ENCODE data around the gene SULT1C4.
"Not testable (repeated sequence)": the region's sequence is repeated elsewhere in the genome, so short reads cannot be mapped to it uniquely, and the experiment has no call there.

SULT1C4 gene

DNA sequence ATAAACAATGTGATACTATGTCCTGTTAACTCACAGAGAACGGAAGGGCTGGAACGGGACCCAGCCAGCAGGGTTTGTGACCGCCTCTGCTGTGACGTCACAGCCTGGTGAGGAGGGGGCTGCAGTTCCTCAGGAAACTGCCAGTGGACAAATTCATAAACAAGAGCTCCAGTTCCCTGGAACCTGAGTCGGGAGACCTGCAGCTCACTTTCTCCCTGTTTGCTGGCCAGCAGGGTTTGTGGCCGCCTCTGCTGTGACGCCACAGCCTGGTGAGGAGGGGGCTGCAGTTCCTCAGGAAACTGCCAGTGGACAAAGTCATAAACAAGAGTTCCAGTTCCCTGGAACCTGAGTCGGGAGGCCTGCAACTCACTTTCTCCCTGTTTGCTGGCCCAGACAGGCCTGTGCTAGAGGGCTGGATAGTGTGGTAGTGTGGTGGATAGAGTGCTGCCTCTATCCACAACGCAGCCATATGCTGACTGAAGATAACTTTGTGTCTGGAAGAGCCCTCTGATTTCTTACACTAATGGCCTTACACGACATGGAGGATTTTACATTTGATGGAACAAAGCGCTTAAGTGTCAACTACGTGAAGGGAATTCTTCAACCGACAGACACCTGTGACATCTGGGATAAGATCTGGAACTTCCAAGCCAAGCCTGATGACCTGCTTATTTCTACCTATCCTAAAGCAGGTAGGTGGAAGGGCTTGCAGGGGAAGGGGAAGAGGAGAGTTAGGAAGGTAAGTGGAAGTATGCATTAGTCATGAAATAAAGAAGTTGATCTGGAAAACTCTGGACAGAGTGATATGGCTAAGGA is at the start of gene SULT1C4:
Gene SULT1C4 (plus strand): TSS at position 140 of the 816 bp plus-strand sequence. CDS start 384 bp downstream, at position 524.
- DNase-seq: no peak

GRCh38 chr2:108329771-108330170 is 48.0 kb upstream of the SULT1C4 start:
- DNase-seq: no peak

DNA sequence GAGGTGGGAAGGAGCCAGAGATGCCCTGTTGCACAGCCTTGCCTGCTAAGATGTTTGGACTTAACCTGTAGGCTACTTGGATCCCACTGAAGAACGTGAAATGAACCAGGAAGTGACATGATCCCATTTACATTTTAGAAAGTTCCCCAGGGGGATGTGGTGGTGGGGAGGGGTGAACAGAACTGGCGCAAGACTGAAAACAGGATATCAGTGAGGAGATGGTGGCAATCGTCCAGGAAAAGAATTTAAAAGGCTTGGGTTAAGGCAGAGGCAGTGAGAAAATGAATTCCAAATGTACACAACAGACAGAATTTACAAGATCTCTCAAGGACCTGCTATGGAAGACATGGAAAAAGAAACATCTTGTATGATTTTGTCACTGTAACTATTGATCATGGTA is 46.8 kb upstream of the SULT1C4 start:
- DNase-seq: no peak

- no peak for DNase-seq
These were observed 31.8 kb upstream of the SULT1C4 start for GRCh38 chr2:108345951-108346350.

DNA sequence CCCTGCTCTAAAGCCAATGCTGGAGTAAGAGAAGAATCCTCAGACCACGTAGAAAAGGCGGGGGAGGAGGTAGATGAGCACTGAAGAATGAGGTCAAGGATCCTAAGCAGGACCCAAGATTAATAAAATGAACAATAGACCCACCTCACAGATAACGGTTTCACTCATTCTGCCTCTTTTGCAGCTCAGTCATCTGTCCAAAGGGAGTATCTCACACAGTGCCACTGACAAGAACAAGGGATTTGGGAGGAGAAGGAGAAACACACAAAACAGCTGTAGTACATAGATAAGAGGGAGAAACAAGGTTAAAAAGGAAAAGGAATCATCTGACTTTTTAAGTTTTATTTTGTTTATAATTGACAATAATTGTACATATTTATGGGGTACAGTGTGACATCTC is 30.9 kb upstream of the SULT1C4 start:
- no peak for DNase-seq

DNA sequence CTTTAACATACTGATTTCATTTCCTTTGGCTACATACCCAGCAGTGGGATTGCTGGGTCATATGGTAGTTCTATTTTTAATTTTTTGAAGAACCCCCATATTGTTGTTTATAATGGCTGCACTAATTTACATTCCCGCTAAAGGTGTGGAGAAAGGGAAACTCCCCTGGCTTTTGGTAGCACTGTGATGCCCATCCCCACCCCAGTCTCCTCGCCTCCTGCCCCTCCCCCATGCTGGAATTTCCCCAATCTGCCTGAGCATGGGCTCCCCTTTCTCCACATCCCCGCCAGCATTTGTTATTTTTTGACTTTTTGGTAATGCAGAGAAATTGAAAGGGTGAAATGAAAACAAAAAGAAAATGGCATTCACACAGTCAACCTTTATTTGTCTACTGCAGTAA is 30.0 kb upstream of the SULT1C4 start:
- DNase-seq: no peak

DNA sequence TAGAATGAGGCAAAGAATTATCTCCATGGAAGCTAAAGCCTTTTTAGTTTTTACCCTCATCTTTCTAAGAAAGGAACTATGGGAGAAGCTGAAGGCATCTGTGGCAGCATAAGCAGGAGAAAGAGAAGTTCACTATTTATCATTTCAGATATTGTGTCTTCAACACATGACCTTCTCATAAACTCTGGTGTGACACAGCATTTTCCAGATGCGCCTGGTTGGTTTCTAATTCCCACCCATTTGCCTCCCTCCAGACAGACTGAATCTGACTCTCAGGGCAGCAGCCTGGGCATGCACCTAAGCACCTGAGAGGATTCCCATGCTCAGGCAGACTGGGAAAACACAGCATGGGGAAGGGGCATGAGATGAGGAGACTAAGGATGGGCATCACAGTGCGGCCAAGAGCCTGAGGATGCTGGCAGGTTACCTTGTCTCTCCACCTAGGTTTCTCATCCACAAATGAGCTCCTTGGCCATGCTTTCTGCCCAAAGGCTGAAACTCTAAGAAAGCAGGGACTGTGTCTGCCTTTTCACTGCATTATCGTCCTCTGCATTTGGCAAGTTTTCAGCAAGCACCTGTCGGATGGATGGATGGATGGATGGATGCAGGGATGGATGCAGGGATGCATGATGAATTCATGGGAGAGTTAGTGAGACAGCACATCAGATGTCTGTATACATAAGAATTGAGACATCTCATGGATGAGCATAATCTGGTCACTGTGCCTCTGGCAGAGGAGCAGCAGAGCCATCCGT is 28.8 kb upstream of the SULT1C4 start:
- DNase-seq: no peak

DNA sequence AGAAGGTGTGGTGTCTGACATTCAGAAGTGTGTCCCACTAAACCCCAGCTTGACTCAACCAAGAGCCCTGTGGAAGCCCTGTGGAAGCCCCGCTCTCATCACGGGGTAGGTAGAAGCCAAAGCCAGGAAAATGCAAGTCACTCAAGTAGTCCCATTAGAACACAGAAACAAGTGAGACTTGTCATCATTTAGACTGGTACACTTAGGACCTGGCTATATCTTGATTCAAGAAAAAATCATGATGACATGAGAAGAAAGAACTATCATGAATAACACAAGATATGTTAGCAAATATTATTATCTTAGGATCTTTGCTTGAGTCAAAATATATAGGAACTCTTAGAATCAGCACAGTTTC is 28.2 kb upstream of the SULT1C4 start:
- no peak for DNase-seq

DNA sequence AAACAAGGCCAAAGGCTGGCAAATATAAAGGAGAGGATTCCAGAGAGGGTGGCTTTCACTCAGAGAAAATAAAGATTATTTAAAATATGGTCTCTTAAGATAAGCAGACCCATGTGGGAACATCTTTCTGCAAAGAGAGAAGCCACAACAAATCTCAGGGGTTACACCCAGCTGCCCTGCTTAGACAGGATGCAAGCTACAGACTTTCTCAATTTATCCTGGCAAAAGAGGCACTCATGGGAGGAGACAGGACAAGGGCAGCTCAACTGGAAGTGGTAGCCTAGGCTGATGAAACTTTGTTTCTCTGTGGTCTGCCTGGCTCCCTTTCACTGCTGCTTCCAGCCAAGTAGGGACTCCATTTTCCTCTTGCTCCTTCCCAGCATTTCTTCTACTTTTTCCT is 25.9 kb upstream of the SULT1C4 start:
- DNase-seq: no peak

DNA sequence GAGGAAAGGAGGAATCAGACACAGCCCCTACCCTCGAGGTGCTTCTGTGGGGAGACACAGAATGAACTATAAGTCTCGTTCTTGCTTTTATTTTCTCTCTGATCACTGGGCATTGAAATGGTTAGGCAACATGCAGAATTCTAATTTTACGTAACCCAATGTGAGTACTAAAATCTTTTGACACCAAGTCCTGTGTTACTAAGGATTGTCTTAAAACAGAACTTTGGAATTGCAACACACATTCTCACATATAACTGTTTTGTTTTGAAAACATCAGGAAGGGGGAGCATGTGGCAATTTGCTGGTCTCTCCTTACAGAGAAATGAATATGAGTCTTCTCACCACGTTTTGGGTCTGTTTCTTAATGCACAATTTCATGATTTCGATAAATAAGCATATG is 23.6 kb upstream of the SULT1C4 start:
- DNase-seq: no peak

DNA sequence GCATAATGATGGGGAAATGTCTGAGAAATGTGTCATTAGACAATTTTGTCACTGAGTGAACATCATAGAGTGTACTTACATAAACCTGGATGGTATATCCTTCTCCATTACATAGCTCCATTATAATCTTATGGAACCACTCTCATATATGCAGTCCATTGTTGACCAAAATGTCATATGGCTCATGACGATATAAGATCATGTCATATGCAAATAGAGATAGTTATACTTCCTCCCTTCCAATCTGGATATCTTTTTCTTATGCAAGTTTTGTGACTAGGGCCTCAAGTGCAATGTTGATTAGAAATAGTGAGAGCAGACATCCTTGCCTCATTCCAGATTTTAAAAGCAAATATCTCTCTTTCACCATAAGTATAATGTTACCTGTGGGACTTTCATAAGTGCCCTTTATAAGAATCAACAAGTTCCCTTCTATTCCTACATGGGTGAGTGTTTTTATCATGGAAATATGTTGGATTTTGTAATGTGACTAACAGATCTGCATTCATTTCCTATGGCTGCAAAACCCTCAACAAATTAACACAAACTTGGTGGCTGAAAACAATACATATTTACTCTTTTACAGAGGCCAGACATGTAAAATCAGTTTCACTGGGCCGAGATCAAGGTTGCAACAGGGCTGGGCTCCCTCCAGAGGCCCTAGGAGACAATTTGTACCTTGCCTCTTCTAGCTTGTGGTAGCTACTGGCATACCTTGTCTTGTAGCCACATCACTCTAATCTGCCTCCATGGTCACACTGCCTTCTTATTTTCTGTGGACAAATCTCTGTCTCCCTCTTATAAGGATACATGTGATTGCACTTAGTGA is 21.6 kb upstream of the SULT1C4 start:
- no peak for DNase-seq

- DNase-seq: not testable (repeated sequence)
These were observed 18.4 kb upstream of the SULT1C4 start for GRCh38 chr2:108359336-108359735.

- no peak for DNase-seq
These were observed 16.8 kb upstream of the SULT1C4 start for GRCh38 chr2:108360776-108361468.

- no peak for DNase-seq
These were observed 14.5 kb upstream of the SULT1C4 start for GRCh38 chr2:108363024-108363907.

DNA sequence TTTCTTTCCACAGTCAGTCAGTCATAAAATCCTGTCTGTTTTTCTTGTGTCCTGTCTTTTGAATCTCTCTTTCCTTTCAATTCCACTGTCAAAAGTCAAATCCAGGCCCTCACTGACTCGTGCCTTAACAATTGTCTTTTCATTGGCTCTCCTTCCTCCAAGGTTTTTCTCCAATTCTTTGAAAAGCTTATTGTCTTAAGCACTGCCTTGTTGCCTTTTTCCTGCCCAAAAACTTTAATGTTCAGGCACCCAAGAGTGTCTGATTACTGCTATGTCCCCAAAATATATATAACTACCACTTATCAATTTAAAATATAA is 13.9 kb upstream of the SULT1C4 start:
- no peak for DNase-seq

GRCh38 chr2:108364676-108365297 is 13.0 kb upstream of the SULT1C4 start:
- no peak for DNase-seq

DNA sequence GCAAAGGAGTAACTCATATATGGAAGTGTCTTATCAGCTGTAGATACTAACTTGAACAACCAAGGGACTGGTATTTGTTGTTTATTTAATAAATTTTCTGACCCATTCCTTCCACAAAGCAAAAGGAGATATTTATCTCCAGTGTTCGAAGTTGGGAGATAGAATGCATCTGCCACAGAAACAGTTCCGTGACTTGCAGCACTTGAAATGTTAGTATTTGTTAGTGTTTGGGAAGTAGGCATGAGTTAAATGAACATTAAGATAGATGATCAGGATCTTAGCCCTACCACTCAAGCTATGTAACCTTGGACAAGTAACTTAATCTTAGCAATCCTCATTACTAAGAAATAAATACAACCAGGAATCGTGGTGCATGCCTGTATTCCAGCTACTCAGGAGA is 12.1 kb upstream of the SULT1C4 start:
- no peak for DNase-seq

DNA sequence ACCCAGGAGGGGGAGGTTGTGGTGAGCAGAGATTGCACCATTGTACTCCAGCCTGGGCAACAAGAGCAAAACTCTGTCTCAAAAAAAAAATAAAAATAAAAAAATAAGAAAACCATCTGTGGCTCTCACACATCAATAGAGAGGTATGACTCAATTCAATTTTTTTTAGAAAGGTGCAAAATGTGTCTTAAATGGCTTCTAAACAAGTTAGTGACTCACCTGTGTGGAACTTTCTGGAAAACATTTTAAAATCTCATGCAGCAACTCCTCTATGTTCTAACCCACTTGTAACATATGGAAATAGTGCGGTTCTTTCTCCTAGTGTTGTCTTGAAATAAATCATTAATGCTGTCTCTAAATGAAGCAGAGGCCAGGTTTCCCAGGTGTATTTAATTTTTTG is 10.7 kb upstream of the SULT1C4 start:
- no peak for DNase-seq

GRCh38 chr2:108367561-108368175 is 10.1 kb upstream of the SULT1C4 start:
- no peak for DNase-seq

DNA sequence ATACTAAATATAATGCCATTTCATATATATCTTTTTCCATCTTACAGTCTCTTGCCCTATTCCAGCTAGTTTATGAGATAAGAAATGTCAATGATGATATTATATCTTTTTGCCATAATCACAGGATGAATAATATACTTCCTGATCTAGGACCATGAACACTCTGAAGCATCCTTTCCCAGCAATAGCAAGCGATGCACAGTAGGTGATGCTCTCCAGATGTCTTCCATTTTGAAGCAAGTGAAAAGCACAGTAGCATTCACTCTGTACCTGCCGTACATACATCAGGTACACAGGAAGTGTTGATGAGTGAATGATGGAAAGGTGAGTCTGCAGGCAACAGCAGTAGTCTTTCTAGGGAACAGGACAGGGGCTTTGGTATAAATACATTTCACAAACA is 8.6 kb upstream of the SULT1C4 start:
- DNase-seq: no peak

DNA sequence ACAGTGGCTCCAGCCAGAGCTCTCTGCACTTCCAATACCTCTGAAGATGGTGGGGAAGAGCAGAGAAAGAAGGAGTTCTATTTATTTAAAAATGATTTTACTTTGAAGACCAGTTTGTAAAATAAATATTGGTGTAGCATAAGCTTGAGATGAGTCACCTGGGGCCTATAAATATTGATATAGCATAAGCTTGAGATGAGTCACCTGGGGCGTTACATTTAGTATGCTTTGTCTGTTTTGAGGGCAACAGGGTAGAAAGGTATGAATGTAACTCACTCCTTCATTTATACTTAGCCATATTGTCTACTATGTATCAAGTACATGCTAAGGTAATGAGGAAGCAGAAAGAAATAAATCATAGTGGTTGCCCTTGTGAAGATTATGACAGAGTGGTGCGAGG is 7.7 kb upstream of the SULT1C4 start:
- DNase-seq: no peak

All from NCI-H526 treated with DMSO at 0.1 percent for 48 hours (cell line).